Activated naive CD8-positive, alpha-beta T cell (primary cell): ENCODE data around the gene HCAR1.
"Not testable (repeated sequence)": the region's sequence is repeated elsewhere in the genome, so short reads cannot be mapped to it uniquely, and the experiment has no call there.

Experiments
- H3K27ac Mint-ChIP-seq: one replicate; pipeline ENCODE4 v1.8.0; 2021; ENCODE audit warnings: mixed read lengths
- H3K27me3 Mint-ChIP-seq: one replicate; pipeline ENCODE4 v1.8.0; 2021; ENCODE audit warnings: mixed read lengths
- H3K36me3 Mint-ChIP-seq: one replicate; pipeline ENCODE4 v1.8.0; 2021; ENCODE audit warnings: mixed read lengths
- H3K4me1 Mint-ChIP-seq: one replicate; pipeline ENCODE4 v1.8.0; 2021; ENCODE audit warnings: low read depth, mixed read lengths
- H3K4me3 Mint-ChIP-seq: one replicate; pipeline ENCODE4 v1.8.0; 2021; ENCODE audit warnings: mild to moderate bottlenecking, mixed read lengths
- H3K9me3 Mint-ChIP-seq: one replicate; pipeline ENCODE4 v1.8.0; 2021; ENCODE audit warnings: low read depth, mixed read lengths

Gene HCAR1

GRCh38 chr12:122730215-122731014, at the start of gene HCAR1:
Gene HCAR1, minus strand, starts transcription at chr12:122730844. Its CDS starts 505 bp downstream, at chr12:122730339.
- H3K4me1 Mint-ChIP-seq: peaks cover 49% of the 10 kb centered on the region
- H3K36me3 Mint-ChIP-seq: no peaks in the 10 kb centered on the region
- H3K4me3 Mint-ChIP-seq: peak within 1 kb of the TSS; percentile 54
- H3K9me3 Mint-ChIP-seq: no peaks in the 10 kb centered on the region
- no peak within 1 kb of the TSS for H3K27ac Mint-ChIP-seq
- H3K27me3 Mint-ChIP-seq: no peaks in the 10 kb centered on the region

- no peaks in the 10 kb centered on the region for H3K27me3 Mint-ChIP-seq
- H3K27ac Mint-ChIP-seq: peak overlapping the region; percentile 18
- no peaks in the 10 kb centered on the region for H3K9me3 Mint-ChIP-seq
- H3K4me3 Mint-ChIP-seq: peak overlapping the region; percentile 8
- peaks cover 57% of the 10 kb centered on the region for H3K4me1 Mint-ChIP-seq
- H3K36me3 Mint-ChIP-seq: peaks cover 12% of the 10 kb centered on the region
Measured at GRCh38 chr12:122757568-122757967, 26.9 kb upstream of the HCAR1 start.

GRCh38 chr12:122754790-122755189, 24.1 kb upstream of the HCAR1 start:
- peak overlapping the region; percentile 34 for H3K4me3 Mint-ChIP-seq
- peaks cover 54% of the 10 kb centered on the region for H3K4me1 Mint-ChIP-seq
- peaks cover 12% of the 10 kb centered on the region for H3K36me3 Mint-ChIP-seq
- no peaks in the 10 kb centered on the region for H3K27me3 Mint-ChIP-seq
- H3K27ac Mint-ChIP-seq: peak overlapping the region; percentile 46
- no peaks in the 10 kb centered on the region for H3K9me3 Mint-ChIP-seq

- H3K4me3 Mint-ChIP-seq: peak overlapping the region; percentile 97
- H3K4me1 Mint-ChIP-seq: peaks cover 51% of the 10 kb centered on the region
- H3K9me3 Mint-ChIP-seq: no peaks in the 10 kb centered on the region
- H3K27me3 Mint-ChIP-seq: no peaks in the 10 kb centered on the region
- H3K36me3 Mint-ChIP-seq: peaks cover 12% of the 10 kb centered on the region
- peak overlapping the region; percentile 96 for H3K27ac Mint-ChIP-seq
Measured at GRCh38 chr12:122753319-122753650, 22.6 kb upstream of the HCAR1 start.

- H3K4me1 Mint-ChIP-seq: peaks cover 48% of the 10 kb centered on the region
- H3K27me3 Mint-ChIP-seq: no peaks in the 10 kb centered on the region
- H3K27ac Mint-ChIP-seq: peak within 1 kb of the TSS; percentile 96
- H3K9me3 Mint-ChIP-seq: no peaks in the 10 kb centered on the region
- H3K4me3 Mint-ChIP-seq: peak within 1 kb of the TSS; percentile 97
- peaks cover 12% of the 10 kb centered on the region for H3K36me3 Mint-ChIP-seq
Measured at GRCh38 chr12:122752464-122753318, 22.0 kb upstream of the HCAR1 start, which contains the start of gene DENR. Gene DENR, plus strand, starts transcription at chr12:122752824. Its CDS starts 878 bp downstream, at chr12:122753702.

GRCh38 chr12:122750781-122751515, 20.3 kb upstream of the HCAR1 start:
- Mint-ChIP-seq H3K4me3 (peak overlapping the region; percentile 77), H3K4me1 (peaks cover 33% of the 10 kb centered on the region), H3K27ac (peak overlapping the region; percentile 48)
- not testable (repeated sequence) for H3K36me3 Mint-ChIP-seq, H3K27me3 Mint-ChIP-seq, H3K9me3 Mint-ChIP-seq

- no peaks in the 10 kb centered on the region for H3K9me3 Mint-ChIP-seq
- peaks cover 5% of the 10 kb centered on the region for H3K36me3 Mint-ChIP-seq
- no peaks in the 10 kb centered on the region for H3K27me3 Mint-ChIP-seq
- H3K4me1 Mint-ChIP-seq: peaks cover 25% of the 10 kb centered on the region
- no peak overlapping the region for H3K27ac Mint-ChIP-seq
- no peak overlapping the region for H3K4me3 Mint-ChIP-seq
Measured at GRCh38 chr12:122749569-122750332, 19.1 kb upstream of the HCAR1 start.

GRCh38 chr12:122747224-122748135, 16.8 kb upstream of the HCAR1 start:
- Mint-ChIP-seq H3K9me3 (no peaks in the 10 kb centered on the region), H3K27ac (no peak overlapping the region), H3K27me3 (no peaks in the 10 kb centered on the region), H3K4me1 (peaks cover 8% of the 10 kb centered on the region), H3K36me3 (no peaks in the 10 kb centered on the region), H3K4me3 (no peak overlapping the region)

GRCh38 chr12:122743895-122744525, 13.4 kb upstream of the HCAR1 start:
- Mint-ChIP-seq H3K36me3 (no peaks in the 10 kb centered on the region), H3K27me3 (no peaks in the 10 kb centered on the region), H3K27ac (no peak overlapping the region), H3K4me3 (no peak overlapping the region), H3K9me3 (no peaks in the 10 kb centered on the region), H3K4me1 (no peaks in the 10 kb centered on the region)

- Mint-ChIP-seq H3K36me3 (no peaks in the 10 kb centered on the region), H3K4me3 (no peak overlapping the region), H3K4me1 (peaks cover 5% of the 10 kb centered on the region), H3K27me3 (no peaks in the 10 kb centered on the region), H3K27ac (no peak overlapping the region), H3K9me3 (no peaks in the 10 kb centered on the region)
Measured at GRCh38 chr12:122740351-122740750, 9.7 kb upstream of the HCAR1 start.

- Mint-ChIP-seq H3K27ac (peak overlapping the region; percentile 58), H3K27me3 (no peaks in the 10 kb centered on the region), H3K4me1 (peaks cover 11% of the 10 kb centered on the region), H3K4me3 (no peak overlapping the region), H3K9me3 (no peaks in the 10 kb centered on the region), H3K36me3 (no peaks in the 10 kb centered on the region)
Measured at GRCh38 chr12:122738571-122738970, 7.9 kb upstream of the HCAR1 start.

- no peaks in the 10 kb centered on the region for H3K36me3 Mint-ChIP-seq
- H3K4me1 Mint-ChIP-seq: peaks cover 40% of the 10 kb centered on the region
- peak overlapping the region; percentile 67 for H3K27ac Mint-ChIP-seq
- peak overlapping the region; percentile 56 for H3K4me3 Mint-ChIP-seq
- no peaks in the 10 kb centered on the region for H3K9me3 Mint-ChIP-seq
- no peaks in the 10 kb centered on the region for H3K27me3 Mint-ChIP-seq
Measured at GRCh38 chr12:122732611-122733010, 2.0 kb upstream of the HCAR1 start.

GRCh38 chr12:122732170-122732569, 1.5 kb upstream of the HCAR1 start:
- H3K4me1 Mint-ChIP-seq: peaks cover 40% of the 10 kb centered on the region
- no peaks in the 10 kb centered on the region for H3K27me3 Mint-ChIP-seq
- H3K9me3 Mint-ChIP-seq: no peaks in the 10 kb centered on the region
- no peaks in the 10 kb centered on the region for H3K36me3 Mint-ChIP-seq
- peak overlapping the region; percentile 2 for H3K4me3 Mint-ChIP-seq
- H3K27ac Mint-ChIP-seq: peak overlapping the region; percentile 67
